ENCODE data around the gene C5orf63.
"Not testable (repeated sequence)": the region's sequence is repeated elsewhere in the genome, so short reads cannot be mapped to it uniquely, and the experiment has no call there.

The C5orf63 gene

DNA sequence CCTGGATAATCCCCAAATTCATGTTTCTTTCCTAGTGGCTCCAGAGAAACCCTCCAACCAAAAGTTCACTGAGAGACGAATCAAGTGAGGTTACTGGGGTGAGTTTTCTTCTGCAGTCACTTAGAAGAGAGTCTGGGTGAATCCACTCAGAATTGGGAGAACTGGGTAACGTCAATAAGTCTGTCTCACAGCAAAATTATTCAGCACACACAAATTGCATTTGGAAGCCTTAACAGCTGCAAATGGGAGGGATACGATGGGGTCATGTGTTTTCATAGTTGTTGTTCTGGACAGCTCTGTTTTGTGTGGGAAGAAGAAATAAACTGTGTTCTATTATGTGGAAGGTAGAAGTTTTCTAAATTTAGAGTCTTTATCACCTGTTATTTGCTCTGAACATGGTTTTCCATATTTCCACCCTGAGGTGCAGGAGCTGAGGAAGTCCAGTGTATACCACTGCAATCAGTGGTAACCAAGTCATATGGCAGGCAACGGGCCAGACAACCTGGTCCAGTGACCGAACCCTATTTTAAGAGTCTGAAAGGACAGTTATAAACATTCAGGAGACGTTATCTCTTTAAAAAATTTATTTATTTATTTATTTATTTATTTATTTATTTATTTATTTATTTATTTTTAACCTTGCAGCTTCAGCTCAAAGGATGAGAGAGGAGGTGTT is 64.9 kb downstream of the C5orf63 start:
- no peak for DNase-seq (ENCODE audit: low read depth)

DNA sequence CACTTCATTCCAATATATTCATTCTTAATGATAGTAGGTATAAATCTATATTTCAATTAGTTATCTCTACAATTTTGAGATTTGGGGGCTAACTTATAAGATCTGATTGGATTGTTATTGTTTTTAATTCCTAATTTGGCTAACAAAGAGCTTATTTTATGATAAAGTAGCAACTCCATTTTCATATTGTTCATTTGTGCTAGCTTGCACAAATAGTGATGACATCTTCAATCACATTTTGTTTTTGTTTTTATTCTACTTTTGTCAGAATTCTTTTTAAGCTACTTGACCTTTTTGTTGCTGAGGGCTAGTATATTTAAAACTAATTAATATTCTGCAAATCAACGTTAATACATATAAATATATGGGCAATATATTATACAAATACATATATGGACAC is 65.8 kb downstream of the C5orf63 start:
- DNase-seq (ENCODE audit: low read depth): no peak

DNA sequence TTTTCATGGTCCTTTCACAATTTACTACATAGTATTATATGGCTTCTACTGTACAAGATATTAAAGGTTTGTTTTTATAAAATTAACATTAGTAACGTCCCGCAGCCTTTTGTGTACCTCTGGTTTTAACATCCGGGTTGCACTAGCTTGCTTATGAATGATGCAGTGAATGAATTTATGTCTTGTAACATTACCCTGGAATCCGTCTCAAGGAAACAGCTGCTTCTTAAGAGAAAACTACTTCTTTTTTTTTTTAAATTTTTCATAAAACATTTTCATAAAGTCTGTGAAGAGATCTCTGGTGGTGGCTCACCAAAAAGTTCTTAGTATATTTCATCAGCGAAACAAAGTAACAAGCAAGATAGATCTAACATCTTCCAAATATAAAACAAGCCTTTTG is 66.6 kb downstream of the C5orf63 start:
- no peak for DNase-seq (ENCODE audit: low read depth)

DNA sequence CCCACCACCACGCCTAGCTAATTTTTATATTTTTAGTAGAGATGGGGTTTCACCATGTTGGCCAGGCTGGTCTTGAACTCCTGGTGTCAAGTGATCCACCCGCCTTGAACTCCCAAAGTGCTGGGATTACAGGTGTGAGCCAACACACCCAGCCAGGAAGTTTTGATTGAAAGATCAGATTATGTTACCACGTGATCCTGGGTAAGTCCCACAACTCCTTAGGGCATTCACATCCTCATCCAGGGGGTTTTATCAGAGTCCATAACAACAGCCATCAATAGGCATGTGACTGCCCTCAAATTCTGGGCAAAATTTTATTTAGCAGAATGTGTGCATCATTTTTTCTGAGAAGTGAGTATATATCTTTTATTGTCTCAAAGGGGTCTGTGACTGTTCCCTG is 68.0 kb downstream of the C5orf63 start:
- DNase-seq (ENCODE audit: low read depth): not testable (repeated sequence)

DNA sequence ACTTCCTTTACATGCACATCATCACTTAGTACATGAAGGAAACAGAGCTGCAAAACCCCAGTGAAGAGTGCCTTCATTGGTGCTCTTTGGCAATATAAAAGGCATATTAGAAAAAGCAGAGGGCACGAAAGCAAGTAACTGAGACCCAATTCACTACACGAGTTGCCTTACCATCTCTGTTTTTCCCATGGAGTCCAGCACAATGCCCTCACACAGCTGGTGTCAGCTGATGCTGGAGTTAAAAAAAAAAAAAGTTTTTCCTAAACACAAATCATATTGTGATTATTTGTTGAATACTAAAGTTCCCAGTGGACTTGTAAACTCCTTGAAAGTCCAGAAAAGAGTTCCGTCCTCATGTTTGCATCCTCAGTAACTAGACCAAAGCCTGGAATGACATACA is 68.6 kb downstream of the C5orf63 start:
- DNase-seq (ENCODE audit: low read depth): no peak

DNA sequence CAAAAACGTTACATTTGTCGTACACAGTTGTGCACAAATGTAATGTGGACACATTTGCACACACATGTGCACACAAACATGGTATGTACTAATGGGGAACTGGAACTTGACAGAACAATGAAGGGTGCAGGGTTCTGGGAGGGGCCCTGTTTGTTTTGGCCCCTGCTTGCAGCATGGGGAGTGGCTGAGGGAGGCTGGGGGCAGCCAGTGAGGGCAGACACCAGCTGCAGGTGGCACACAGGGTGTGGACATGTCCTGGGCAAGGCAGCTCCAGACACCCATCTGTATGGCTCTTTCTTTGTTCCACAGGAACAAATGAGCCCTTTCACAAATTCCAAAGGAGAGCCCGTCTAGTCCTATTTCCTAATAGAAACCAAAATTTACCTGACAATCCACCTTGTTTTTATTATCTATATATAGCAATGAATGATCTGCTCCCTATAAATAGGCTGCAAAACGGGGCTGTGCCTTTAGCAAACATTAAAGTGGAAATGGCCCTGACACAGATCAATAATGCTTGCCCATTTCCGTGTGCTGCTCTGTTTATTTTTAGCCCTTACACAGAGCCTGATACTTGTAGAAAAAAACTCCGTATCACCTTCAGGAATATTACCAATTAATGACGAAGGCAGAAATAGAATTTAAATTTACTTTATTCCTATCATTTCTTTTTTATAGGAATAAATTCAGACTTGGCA is 69.4 kb downstream of the C5orf63 start:
- DNase-seq (ENCODE audit: low read depth): no peak

DNA sequence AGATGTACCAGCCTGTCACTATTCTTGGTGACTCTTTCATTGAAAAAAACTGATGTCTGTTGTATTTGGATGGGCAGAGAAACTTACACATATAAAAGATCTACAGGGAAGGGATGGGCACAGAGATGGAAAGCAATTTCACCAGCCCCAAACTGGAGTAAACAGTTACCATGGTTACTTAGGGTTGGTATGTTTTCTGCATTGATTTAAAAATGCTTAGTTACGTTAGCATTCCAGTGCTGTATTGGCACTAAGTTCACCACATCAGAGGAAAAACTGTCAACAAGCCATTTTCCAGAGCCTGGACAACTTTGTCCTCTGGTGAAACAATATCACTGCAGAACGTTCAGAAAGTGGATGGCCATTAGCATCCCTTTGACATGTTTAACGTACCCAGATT is 70.9 kb downstream of the C5orf63 start:
- DNase-seq (ENCODE audit: low read depth): no peak

DNA sequence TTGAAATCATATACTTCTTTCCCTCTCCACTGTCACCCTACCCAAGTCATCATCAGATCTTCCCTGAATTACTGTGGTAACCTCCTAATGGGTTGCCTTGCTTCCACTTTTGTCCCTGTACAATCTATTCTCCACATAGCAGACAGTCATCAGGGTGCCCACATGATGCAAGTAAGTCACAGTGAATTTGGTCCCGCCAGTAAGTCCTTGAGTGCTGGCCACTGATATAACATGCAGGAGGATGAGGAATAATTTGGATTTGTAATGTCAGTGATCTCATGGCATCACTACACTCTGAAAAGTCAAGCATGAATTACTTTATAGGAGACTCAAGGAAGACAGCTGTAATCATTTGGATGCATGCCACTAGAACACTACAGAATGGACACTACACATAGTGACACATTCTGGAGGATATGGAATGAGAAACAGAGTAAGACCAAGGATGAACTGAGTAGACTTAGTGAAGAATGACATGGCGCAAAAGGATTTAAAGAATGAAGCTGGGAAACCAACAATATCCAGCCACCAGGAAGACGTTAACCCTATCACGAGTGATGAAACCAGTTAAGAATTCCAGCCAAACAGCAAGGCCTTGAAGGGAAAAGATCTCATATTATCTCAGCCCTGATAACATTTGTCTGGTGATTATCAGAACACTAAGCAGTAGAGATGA is 71.5 kb downstream of the C5orf63 start:
- DNase-seq (ENCODE audit: low read depth): no peak
